Activated CD4-positive, alpha-beta T cell treated with anti-CD3 and anti-CD28 coated beads, Interleukin-2, amount 10 ng/mL, durations not matched to agents 24 days and 14 days (primary cell): Measurements from ENCODE around the gene OIT3. TPM values are rescaled to one million over a fixed set of nuclear protein-coding genes. Genes with fewer than 3 reads are reported as not detected.
"Not testable (repeated sequence)": the region's sequence is repeated elsewhere in the genome, so short reads cannot be mapped to it uniquely, and the experiment has no call there.

ENCODE experiments used
- DNase-seq: peaks from one replicate; pipeline ENCODE4 v3.0.0; 2022
- H3K27ac Mint-ChIP-seq: one replicate; pipeline ENCODE4 v1.8.0; 2022; ENCODE audit warnings: mild to moderate bottlenecking, mixed read lengths
- H3K27me3 Mint-ChIP-seq: one replicate; pipeline ENCODE4 v1.8.0; 2022; ENCODE audit warnings: mixed read lengths
- H3K36me3 Mint-ChIP-seq: one replicate; pipeline ENCODE4 v1.8.0; 2022; ENCODE audit warnings: low read depth, mild to moderate bottlenecking, mixed read lengths
- H3K4me1 Mint-ChIP-seq: one replicate; pipeline ENCODE4 v1.8.0; 2021; ENCODE audit warnings: mixed read lengths
- H3K4me3 Mint-ChIP-seq: one replicate; pipeline ENCODE4 v1.8.0; 2022; ENCODE audit warnings: mild to moderate bottlenecking, moderate library complexity, mixed read lengths
- H3K9me3 Mint-ChIP-seq: one replicate; pipeline ENCODE4 v1.8.0; 2021; ENCODE audit warnings: mixed read lengths
- intact Hi-C: fragments of 100-400 bp; cut with micrococcal nuclease; formaldehyde crosslinking; loops from one replicate; pipeline ENCODE4 v1.15.1; 2023
- total RNA-seq: library from RNA; stranded (reverse); gene quantifications from 2 replicates; pipeline ENCODE4 v1.2.3, GENCODE V29; 2022

The OIT3 gene
- total RNA-seq, 1 donor from 2014 or later = not detected

DNA sequence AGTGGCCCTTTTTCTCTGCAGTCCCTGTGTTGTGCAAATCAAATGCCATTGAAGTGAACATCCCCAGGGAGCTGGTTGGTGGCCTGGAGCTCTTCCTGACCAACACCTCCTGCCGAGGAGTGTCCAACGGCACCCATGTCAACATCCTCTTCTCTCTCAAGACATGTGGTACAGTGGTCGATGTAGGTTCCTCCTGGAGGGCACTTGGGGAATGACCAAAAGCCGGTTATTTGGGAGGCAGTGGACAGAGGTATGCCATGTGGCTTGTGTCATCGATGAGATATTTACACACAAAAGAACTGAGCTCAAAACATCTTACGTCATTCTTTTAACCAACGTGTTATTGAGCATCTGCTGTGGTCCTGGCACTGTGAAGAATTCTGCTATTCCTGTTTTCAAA lies 19.7 kb downstream of the OIT3 start:
- Mint-ChIP-seq H3K9me3 (no peaks in the 10 kb centered on the region), H3K27ac (no peak overlapping the region), H3K4me1 (no peaks in the 10 kb centered on the region), H3K4me3 (no peak overlapping the region), H3K36me3 (no peaks in the 10 kb centered on the region), H3K27me3 (peaks cover 10% of the 10 kb centered on the region)
- no peak for DNase-seq
- intact Hi-C loops = no loop called here

- H3K27ac Mint-ChIP-seq, intact Hi-C loops: not testable (repeated sequence)
- peaks cover 36% of the 10 kb centered on the region for H3K27me3 Mint-ChIP-seq
Observed at GRCh38 chr10:72917201-72917600, 23.7 kb downstream of the OIT3 start.

GRCh38 chr10:72917803-72918332 lies 24.3 kb downstream of the OIT3 start:
- H3K36me3 Mint-ChIP-seq, H3K4me1 Mint-ChIP-seq, intact Hi-C loops, H3K4me3 Mint-ChIP-seq, H3K27ac Mint-ChIP-seq, H3K9me3 Mint-ChIP-seq, DNase-seq: not testable (repeated sequence)
- peaks cover 40% of the 10 kb centered on the region for H3K27me3 Mint-ChIP-seq

More at GRCh38 chr10:72917201-72917600, 23.7 kb downstream of the OIT3 start:
- H3K9me3 Mint-ChIP-seq, H3K4me3 Mint-ChIP-seq, H3K36me3 Mint-ChIP-seq, H3K4me1 Mint-ChIP-seq, DNase-seq: not testable (repeated sequence)

DNA sequence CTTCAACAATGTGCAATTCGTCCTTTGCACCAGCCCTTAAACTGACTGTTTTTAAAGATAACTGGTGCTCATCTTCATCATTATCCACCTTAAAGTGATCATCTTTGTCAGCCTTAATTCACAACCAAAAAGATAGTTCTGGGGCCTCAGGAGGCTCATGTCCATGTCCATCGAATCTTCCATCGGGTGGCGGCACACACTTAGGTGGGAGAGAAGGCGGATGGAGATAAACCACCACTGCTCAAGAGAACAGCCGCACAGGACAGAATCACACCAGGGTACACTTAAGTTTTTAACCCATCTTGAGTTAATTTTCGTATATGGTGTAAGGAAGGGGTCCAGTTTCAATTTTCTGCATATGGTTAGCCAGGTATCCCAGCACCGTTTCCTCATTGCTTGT lies 24.8 kb downstream of the OIT3 start:
- H3K9me3 Mint-ChIP-seq = peaks cover 4% of the 10 kb centered on the region
- peaks cover 40% of the 10 kb centered on the region for H3K27me3 Mint-ChIP-seq
- H3K4me3 Mint-ChIP-seq = no peak overlapping the region
- intact Hi-C loops = no loop called here
- no peaks in the 10 kb centered on the region for H3K4me1 Mint-ChIP-seq
- H3K36me3 Mint-ChIP-seq = no peaks in the 10 kb centered on the region
- no peak overlapping the region for H3K27ac Mint-ChIP-seq
- no peak for DNase-seq

DNA sequence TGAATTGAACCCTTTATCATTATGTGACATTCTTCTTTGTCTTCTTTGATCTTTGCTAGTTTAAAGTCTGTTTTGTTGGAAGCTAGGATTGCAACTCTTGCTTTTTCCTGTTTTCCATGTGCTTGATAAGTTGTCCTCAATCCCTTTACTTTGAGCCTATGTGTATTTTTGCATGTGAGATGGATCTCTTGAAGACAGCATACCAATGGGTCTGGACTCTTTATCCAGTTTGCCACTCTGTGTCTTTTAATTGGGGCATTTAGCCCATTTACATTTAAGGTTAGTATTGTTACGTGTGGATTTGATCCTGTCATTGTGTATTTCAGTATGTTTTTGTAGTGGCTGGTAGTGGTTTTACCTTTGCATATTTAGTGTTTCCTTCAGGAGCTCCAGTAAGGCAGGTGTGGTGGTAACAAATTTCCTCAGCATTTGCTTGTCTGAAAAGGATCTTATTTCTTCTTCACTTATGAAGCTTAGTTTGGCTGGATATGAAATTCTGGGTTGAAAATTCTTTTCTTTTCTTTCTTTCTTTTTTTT lies 27.7 kb downstream of the OIT3 start:
- H3K4me3 Mint-ChIP-seq, H3K36me3 Mint-ChIP-seq, intact Hi-C loops, H3K4me1 Mint-ChIP-seq, H3K9me3 Mint-ChIP-seq, H3K27ac Mint-ChIP-seq, DNase-seq: not testable (repeated sequence)
- H3K27me3 Mint-ChIP-seq = peaks cover 42% of the 10 kb centered on the region

GRCh38 chr10:72924351-72924750 lies 30.8 kb downstream of the OIT3 start:
- H3K36me3 Mint-ChIP-seq = no peaks in the 10 kb centered on the region
- intact Hi-C loops = no loop called here
- peaks cover 27% of the 10 kb centered on the region for H3K27me3 Mint-ChIP-seq
- no peak overlapping the region for H3K27ac Mint-ChIP-seq
- no peak overlapping the region for H3K4me3 Mint-ChIP-seq
- peaks cover 4% of the 10 kb centered on the region for H3K9me3 Mint-ChIP-seq
- no peak for DNase-seq
- H3K4me1 Mint-ChIP-seq = no peaks in the 10 kb centered on the region

DNA sequence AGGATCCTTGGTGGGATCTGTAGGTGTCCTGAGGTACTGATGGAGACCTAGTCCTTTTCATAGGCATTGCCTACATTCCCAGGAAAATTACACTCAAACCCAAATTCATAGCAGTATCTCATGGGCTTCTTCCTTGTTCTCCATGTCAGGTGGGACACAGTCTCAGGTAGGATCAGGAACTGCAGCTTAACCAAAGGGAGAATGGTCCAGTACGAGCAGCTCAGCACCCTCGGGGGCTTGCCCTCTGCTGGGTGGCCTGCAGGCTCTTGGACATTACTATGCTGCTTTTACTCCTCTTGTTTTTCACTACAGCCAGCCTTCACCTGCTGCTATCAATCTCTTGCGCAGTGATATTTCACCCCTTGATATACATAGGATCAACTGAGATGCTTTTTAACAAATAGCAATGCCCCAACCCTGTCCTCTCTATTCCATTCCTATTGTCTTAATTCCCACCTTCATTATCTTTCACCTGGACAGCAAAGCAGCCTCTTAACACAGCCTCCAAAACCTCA lies 32.5 kb downstream of the OIT3 start:
- intact Hi-C loops = no loop called here

GRCh38 chr10:72927485-72927884 lies 33.9 kb downstream of the OIT3 start:
- H3K9me3 Mint-ChIP-seq = no peaks in the 10 kb centered on the region
- H3K36me3 Mint-ChIP-seq = no peaks in the 10 kb centered on the region
- peaks cover 5% of the 10 kb centered on the region for H3K27me3 Mint-ChIP-seq
- no peaks in the 10 kb centered on the region for H3K4me1 Mint-ChIP-seq
- H3K27ac Mint-ChIP-seq = no peak overlapping the region
- no peak overlapping the region for H3K4me3 Mint-ChIP-seq
- intact Hi-C loops = no loop called here
- no peak for DNase-seq

More for the DNA sequence above, 32.5 kb downstream of the OIT3 start:
- Mint-ChIP-seq H3K27me3 (peaks cover 14% of the 10 kb centered on the region), H3K4me3 (no peak overlapping the region), H3K4me1 (no peaks in the 10 kb centered on the region), H3K27ac (no peak overlapping the region), H3K36me3 (no peaks in the 10 kb centered on the region), H3K9me3 (peaks cover 3% of the 10 kb centered on the region)
- no peak for DNase-seq

DNA sequence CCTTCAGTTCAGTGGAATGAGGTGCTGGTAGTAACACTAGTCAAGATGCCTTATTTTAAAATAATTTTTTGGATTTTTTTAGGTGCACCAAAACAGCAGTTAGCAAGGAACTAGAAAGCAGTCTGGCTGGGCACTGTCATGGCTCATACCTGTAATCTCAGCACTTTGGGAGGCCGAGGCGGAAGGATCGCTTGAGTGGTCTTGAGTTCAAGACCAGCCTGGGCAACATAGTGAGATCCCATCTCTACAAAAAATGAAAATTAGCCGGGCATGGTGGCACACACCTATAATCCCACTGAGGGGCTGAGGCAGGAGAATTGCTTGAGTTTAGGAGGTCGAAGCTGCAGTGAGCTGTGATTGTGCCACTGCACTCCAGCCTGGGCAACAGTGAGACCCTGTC lies 35.3 kb downstream of the OIT3 start:
- Mint-ChIP-seq H3K36me3 (no peaks in the 10 kb centered on the region), H3K4me1 (no peaks in the 10 kb centered on the region), H3K27me3 (peaks cover 5% of the 10 kb centered on the region), H3K4me3 (no peak overlapping the region), H3K9me3 (no peaks in the 10 kb centered on the region), H3K27ac (no peak overlapping the region)
- intact Hi-C loops = no loop called here
- DNase-seq = no peak

DNA sequence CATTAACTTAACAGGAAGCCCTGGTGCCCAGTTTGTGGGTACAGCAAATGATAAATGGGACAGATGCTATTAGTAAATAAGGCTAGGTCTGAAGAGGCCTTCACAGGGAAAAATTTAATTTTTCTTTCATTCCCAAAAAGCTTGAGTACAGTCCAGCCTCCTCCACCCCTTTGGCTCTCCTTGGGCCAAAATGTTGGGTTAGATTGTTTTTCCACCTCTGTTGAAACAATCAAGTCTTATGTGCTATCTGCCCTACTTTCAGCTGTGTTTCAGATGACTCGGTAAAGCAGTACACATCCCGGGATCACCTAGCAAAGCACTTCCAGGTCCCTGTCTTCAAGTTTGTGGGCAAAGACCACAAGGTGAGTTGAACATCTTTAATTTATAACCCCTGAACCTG lies 36.7 kb downstream of the OIT3 start:
- Mint-ChIP-seq H3K27ac (no peak overlapping the region), H3K27me3 (peaks cover 3% of the 10 kb centered on the region), H3K4me3 (no peak overlapping the region), H3K4me1 (no peaks in the 10 kb centered on the region), H3K36me3 (no peaks in the 10 kb centered on the region), H3K9me3 (no peaks in the 10 kb centered on the region)
- intact Hi-C loops = no loop called here
- no peak for DNase-seq

DNA sequence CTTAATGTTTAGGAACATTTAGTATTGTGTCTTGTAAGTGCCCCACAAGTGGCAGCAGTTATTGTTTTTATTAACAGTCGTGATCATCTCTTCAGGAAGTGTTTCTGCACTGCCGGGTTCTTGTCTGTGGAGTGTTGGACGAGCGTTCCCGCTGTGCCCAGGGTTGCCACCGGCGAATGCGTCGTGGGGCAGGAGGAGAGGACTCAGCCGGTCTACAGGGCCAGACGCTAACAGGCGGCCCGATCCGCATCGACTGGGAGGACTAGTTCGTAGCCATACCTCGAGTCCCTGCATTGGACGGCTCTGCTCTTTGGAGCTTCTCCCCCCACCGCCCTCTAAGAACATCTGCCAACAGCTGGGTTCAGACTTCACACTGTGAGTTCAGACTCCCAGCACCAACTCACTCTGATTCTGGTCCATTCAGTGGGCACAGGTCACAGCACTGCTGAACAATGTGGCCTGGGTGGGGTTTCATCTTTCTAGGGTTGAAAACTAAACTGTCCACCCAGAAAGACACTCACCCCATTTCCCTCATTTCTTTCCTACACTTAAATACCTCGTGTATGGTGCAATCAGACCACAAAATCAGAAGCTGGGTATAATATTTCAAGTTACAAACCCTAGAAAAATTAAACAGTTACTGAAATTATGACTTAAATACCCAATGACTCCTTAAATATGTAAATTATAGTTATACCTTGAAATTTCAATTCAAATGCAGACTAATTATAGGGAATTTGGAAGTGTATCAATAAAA lies 38.9 kb downstream of the OIT3 start:
- H3K4me1 Mint-ChIP-seq = no peaks in the 10 kb centered on the region
- intact Hi-C loops = no loop called here
- H3K27me3 Mint-ChIP-seq = peaks cover 11% of the 10 kb centered on the region
- no peaks in the 10 kb centered on the region for H3K9me3 Mint-ChIP-seq
- no peaks in the 10 kb centered on the region for H3K36me3 Mint-ChIP-seq
- DNase-seq = no peak
- no peak overlapping the region for H3K27ac Mint-ChIP-seq
- H3K4me3 Mint-ChIP-seq = no peak overlapping the region

DNA sequence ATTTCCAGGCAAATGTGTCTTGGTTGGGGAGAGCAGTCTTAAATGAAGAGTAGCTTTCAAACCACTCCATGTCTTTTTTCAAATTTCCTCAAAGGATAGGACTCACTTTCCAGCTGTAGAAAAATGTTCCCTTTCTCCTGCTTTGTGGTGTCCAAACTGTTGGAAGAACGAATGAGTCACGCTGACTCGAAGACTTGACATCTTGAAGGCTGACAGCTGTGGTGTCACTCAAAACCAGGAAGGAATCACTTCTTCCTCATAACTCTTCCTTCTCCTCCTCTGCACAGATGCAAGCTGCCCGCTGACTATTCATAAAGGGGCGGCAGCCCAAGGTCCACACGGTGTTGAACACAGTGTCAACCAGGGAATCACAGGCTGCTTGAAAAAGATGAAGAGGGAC lies 41.8 kb downstream of the OIT3 start:
- intact Hi-C loops = no loop called here
- no peaks in the 10 kb centered on the region for H3K9me3 Mint-ChIP-seq
- no peak overlapping the region for H3K4me3 Mint-ChIP-seq
- no peak for DNase-seq
- H3K4me1 Mint-ChIP-seq = no peaks in the 10 kb centered on the region
- H3K36me3 Mint-ChIP-seq = no peaks in the 10 kb centered on the region
- peaks cover 14% of the 10 kb centered on the region for H3K27me3 Mint-ChIP-seq
- no peak overlapping the region for H3K27ac Mint-ChIP-seq

GRCh38 chr10:72943498-72944234 lies 50.1 kb downstream of the OIT3 start:
- Mint-ChIP-seq H3K4me3 (no peak overlapping the region), H3K27ac (no peak overlapping the region), H3K9me3 (no peaks in the 10 kb centered on the region), H3K4me1 (peaks cover 7% of the 10 kb centered on the region), H3K36me3 (no peaks in the 10 kb centered on the region), H3K27me3 (peaks cover 23% of the 10 kb centered on the region)
- no peak for DNase-seq
- intact Hi-C loops = no loop called here

- no peak overlapping the region for H3K4me3 Mint-ChIP-seq
- no peak overlapping the region for H3K27ac Mint-ChIP-seq
- no peaks in the 10 kb centered on the region for H3K4me1 Mint-ChIP-seq
- intact Hi-C loops = no loop called here
- no peak for DNase-seq
- no peaks in the 10 kb centered on the region for H3K36me3 Mint-ChIP-seq
- no peaks in the 10 kb centered on the region for H3K9me3 Mint-ChIP-seq
- H3K27me3 Mint-ChIP-seq = peaks cover 24% of the 10 kb centered on the region
Observed at GRCh38 chr10:72946963-72947362, 53.4 kb downstream of the OIT3 start.
